ENCODE measurements around the gene LMNB1.
"Not testable (repeated sequence)": the region's sequence is repeated elsewhere in the genome, so short reads cannot be mapped to it uniquely, and the experiment has no call there.

LMNB1 gene
- long read RNA-seq, transcript LMNB1-202 (6 exons, 1,572 nt): minor isoform, 5 of 163 reads
- long read RNA-seq, transcript LMNB1-201 (11 exons, 2,878 nt): major isoform, 141 of 163 reads
- long read RNA-seq, partial matches to known transcripts: 8 of 163 reads
- long read RNA-seq, other reads (novel, unspliced or antisense): 9 of 163 reads

DNA sequence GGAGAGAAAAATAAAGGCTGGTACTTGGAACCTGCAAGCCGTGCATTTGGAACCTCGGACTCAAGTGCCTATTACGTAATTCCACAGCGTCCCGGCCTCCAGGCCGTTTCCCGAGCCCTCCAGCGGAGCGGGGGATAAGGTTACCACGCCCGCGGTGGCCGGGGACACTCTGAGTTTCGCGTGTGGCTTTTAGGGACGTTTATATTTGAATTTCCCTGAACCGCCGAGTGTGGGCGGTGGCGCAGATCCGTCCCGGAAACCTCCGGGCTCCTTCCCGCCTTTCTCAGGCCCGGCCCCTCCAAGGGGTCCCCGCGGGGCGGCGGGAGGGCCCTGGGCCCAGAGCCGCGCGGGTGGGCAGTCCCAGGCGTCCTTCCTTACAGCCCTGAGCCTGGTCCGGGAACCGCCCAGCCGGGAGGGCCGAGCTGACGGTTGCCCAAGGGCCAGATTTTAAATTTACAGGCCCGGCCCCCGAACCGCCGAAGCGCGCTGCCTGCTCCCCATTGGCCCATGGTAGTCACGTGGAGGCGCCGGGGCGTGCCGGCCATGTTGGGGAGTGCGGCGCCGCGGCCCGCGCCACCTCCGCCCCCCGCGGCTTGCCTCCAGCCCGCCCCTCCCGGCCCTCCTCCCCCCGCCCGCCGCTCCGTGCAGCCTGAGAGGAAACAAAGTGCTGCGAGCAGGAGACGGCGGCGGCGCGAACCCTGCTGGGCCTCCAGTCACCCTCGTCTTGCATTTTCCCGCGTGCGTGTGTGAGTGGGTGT lies at the start of gene LMNB1:
TSS of gene LMNB1 (plus strand) at position 638 of the 758 bp plus-strand sequence. CDS start 373 bp downstream, outside the sequence.
- Histone ChIP-seq H3K27ac (replicated peaks) (peak within 1 kb of the TSS; percentile 98), H3K4me3 (replicated peaks; ENCODE audit: insufficient read depth, low read length) (peak within 1 kb of the TSS; percentile 60), H3K27me3 (ENCODE audit: insufficient read depth, poor library complexity, severe bottlenecking) (no peaks in the 10 kb centered on the region)
- DNase-seq (ENCODE audit: low read depth in 1 of 2, low spot score in 1 of 2): peak; percentile 63 to 92
- TF ChIP-seq SPI1 (IDR thresholded peaks at IDR 0.05; ENCODE audit: borderline replicate concordance, low read depth): no peak
- no peak for TF ChIP-seq GABPA (IDR thresholded peaks at IDR 0.05; ENCODE audit: low read depth)
- TF ChIP-seq, protein P1, sequence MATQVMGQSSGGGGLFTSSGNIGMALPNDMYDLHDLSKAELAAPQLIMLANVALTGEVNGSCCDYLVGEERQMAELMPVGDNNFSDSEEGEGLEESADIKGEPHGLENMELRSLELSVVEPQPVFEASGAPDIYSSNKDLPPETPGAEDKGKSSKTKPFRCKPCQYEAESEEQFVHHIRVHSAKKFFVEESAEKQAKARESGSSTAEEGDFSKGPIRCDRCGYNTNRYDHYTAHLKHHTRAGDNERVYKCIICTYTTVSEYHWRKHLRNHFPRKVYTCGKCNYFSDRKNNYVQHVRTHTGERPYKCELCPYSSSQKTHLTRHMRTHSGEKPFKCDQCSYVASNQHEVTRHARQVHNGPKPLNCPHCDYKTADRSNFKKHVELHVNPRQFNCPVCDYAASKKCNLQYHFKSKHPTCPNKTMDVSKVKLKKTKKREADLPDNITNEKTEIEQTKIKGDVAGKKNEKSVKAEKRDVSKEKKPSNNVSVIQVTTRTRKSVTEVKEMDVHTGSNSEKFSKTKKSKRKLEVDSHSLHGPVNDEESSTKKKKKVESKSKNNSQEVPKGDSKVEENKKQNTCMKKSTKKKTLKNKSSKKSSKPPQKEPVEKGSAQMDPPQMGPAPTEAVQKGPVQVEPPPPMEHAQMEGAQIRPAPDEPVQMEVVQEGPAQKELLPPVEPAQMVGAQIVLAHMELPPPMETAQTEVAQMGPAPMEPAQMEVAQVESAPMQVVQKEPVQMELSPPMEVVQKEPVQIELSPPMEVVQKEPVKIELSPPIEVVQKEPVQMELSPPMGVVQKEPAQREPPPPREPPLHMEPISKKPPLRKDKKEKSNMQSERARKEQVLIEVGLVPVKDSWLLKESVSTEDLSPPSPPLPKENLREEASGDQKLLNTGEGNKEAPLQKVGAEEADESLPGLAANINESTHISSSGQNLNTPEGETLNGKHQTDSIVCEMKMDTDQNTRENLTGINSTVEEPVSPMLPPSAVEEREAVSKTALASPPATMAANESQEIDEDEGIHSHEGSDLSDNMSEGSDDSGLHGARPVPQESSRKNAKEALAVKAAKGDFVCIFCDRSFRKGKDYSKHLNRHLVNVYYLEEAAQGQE (IDR thresholded peaks at IDR 0.05; ENCODE audit: insufficient replicate concordance, low read depth): no peak
- peak; percentile 44; the same call in 1 of the 2 replicates for TF ChIP-seq POLR2AphosphoS5 (IDR thresholded peaks at IDR 0.05; ENCODE audit: low read depth)
- TF ChIP-seq CTCF (IDR thresholded peaks at IDR 0.05; ENCODE audit: insufficient read depth, low read length): no peak

DNA sequence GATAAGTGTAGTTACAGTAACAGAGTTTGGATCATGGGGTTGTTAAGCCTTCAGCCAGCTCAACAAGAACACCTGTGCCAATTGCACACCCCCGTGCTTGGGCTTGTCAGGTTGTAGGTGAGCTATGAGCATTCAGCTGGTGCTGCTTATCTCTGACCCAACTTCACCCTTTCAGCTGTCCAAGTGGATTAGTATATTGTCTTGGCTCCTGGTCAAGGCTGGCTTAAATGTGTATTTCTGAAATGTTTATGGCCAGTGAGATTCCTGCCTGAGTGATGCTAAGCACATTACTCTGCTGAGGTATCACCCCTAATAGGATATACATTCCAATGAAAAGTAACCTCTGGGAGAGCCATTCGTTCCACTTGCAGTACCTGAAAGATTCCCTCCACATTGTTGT lies 44.2 kb upstream of the LMNB1 start:
- no peak overlapping the region for H3K27ac ChIP-seq (replicated peaks)
- H3K27me3 ChIP-seq (ENCODE audit: insufficient read depth, poor library complexity, severe bottlenecking): no peaks in the 10 kb centered on the region
- H3K4me3 ChIP-seq (replicated peaks; ENCODE audit: insufficient read depth, low read length): no peak overlapping the region
- DNase-seq (ENCODE audit: low read depth in 1 of 2, low spot score in 1 of 2): no peak
- TF ChIP-seq POLR2AphosphoS5 (IDR thresholded peaks at IDR 0.05; ENCODE audit: low read depth): no peak
- no peak for TF ChIP-seq CTCF (IDR thresholded peaks at IDR 0.05; ENCODE audit: insufficient read depth, low read length)

DNA sequence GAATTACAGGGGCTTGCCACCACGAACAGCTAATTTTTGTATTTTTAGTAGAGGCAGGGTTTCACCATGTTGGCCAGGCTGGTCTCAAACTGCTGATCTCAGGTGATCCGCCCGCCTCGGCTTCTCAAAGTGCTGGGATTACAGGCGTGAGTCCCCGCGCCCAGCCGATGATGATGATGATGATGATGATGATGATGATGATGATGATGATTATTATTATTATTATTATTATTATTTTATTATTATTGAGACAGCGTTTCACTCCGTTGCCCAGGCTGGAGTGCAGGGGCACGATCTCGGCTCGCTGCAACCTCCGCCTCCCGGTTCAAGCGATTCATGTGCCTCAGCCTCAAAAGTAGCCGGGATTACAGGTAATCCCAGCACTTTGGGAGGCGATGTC lies 42.4 kb upstream of the LMNB1 start:
- not testable (repeated sequence) for H3K27ac ChIP-seq (replicated peaks); H3K4me3 ChIP-seq (replicated peaks; ENCODE audit: insufficient read depth, low read length); DNase-seq (ENCODE audit: low read depth in 1 of 2, low spot score in 1 of 2); H3K27me3 ChIP-seq (ENCODE audit: insufficient read depth, poor library complexity, severe bottlenecking)

GRCh38 chr5:126736141-126736540 lies 40.8 kb upstream of the LMNB1 start:
- Histone ChIP-seq H3K27ac (replicated peaks) (no peak overlapping the region), H3K4me3 (replicated peaks; ENCODE audit: insufficient read depth, low read length) (no peak overlapping the region), H3K27me3 (ENCODE audit: insufficient read depth, poor library complexity, severe bottlenecking) (no peaks in the 10 kb centered on the region)
- TF ChIP-seq GABPA (IDR thresholded peaks at IDR 0.05; ENCODE audit: low read depth): no peak
- no peak for TF ChIP-seq SPI1 (IDR thresholded peaks at IDR 0.05; ENCODE audit: borderline replicate concordance, low read depth)
- TF ChIP-seq POLR2AphosphoS5 (IDR thresholded peaks at IDR 0.05; ENCODE audit: low read depth): no peak
- TF ChIP-seq CTCF (IDR thresholded peaks at IDR 0.05; ENCODE audit: insufficient read depth, low read length): no peak
- TF ChIP-seq, protein P1 (IDR thresholded peaks at IDR 0.05; ENCODE audit: insufficient replicate concordance, low read depth): no peak
- DNase-seq (ENCODE audit: low read depth in 1 of 2, low spot score in 1 of 2): no peak
